HL-60 (cell line): ENCODE measurements around the gene CYS1.

ENCODE experiments used
- DNase-seq, 2 experiments: peaks; one replicate each; pipeline ENCODE4 v3.0.0-alpha.2; 2010 to 2020; ENCODE audit warnings: low read depth in 1 of 2, low spot score in 1 of 2
- H3K27ac ChIP-seq: fragments of 250-450 bp; sonication (Bioruptor Pico); replicated peaks from 2 replicates; pipeline ENCODE4 v1.5.1; 2020; ENCODE audit warnings: mild to moderate bottlenecking, moderate library complexity
- H3K27me3 ChIP-seq: fragments of 250-450 bp; sonication (Bioruptor Pico); 2 replicates; pipeline ENCODE4 v1.5.1; 2021; ENCODE audit warnings: mild to moderate bottlenecking, moderate library complexity; ENCODE audit not compliant: insufficient read depth, poor library complexity, severe bottlenecking
- H3K4me3 ChIP-seq: replicated peaks from 2 replicates; pipeline ENCODE4 v1.5.1; 2011; ENCODE audit warnings: mild to moderate bottlenecking, control low read depth, low read length; ENCODE audit not compliant: insufficient read depth
- CTCF ChIP-seq: IDR thresholded peaks from one replicate; pipeline ENCODE4 v1.5.1; 2011; ENCODE audit warnings: low read length, control low read depth, inconsistent platforms; ENCODE audit not compliant: insufficient read depth
- GABPA ChIP-seq: IDR thresholded peaks from 2 replicates; pipeline ENCODE4 v1.6.1; 2012; ENCODE audit warnings: low read depth
- POLR2AphosphoS5 ChIP-seq: IDR thresholded peaks from 2 replicates; pipeline ENCODE4 v1.6.1; 2012; ENCODE audit warnings: low read depth
- REST ChIP-seq: IDR thresholded peaks from 2 replicates; pipeline ENCODE4 v1.6.1; 2012; ENCODE audit warnings: low read depth; ENCODE audit not compliant: insufficient replicate concordance
- SPI1 ChIP-seq: IDR thresholded peaks from 2 replicates; pipeline ENCODE4 v1.6.1; 2012; ENCODE audit warnings: low read depth, mild to moderate bottlenecking, borderline replicate concordance

The CYS1 gene

DNA sequence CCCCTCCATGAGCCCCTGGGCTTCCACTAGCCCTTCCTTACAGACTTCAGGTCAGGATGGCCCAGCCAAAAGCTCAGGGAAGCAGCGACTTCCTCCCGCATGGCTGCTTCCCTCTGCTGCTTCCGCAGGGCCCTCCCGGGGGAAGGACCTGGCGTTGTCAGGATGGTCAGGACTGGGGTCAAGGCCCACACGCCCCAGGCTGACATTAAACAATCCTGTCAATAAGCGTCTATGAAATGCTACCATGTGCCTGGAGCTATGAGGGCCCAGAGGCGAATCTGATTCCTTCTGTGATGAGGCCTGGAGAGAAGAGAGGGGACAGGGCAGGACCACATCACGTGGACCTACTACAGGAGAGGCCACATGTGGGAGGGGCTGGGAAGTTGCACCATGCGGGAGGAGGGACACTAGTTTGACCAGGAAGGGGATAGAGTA is 17.3 kb downstream of the CYS1 start:
- DNase-seq: no peak
- H3K27me3 ChIP-seq: no peaks in the 10 kb centered on the region
- TF ChIP-seq SPI1 (no peak), GABPA (no peak), CTCF (no peak), POLR2AphosphoS5 (no peak), REST (no peak)
- H3K4me3 ChIP-seq: no peak overlapping the region
- H3K27ac ChIP-seq: no peak overlapping the region

DNA sequence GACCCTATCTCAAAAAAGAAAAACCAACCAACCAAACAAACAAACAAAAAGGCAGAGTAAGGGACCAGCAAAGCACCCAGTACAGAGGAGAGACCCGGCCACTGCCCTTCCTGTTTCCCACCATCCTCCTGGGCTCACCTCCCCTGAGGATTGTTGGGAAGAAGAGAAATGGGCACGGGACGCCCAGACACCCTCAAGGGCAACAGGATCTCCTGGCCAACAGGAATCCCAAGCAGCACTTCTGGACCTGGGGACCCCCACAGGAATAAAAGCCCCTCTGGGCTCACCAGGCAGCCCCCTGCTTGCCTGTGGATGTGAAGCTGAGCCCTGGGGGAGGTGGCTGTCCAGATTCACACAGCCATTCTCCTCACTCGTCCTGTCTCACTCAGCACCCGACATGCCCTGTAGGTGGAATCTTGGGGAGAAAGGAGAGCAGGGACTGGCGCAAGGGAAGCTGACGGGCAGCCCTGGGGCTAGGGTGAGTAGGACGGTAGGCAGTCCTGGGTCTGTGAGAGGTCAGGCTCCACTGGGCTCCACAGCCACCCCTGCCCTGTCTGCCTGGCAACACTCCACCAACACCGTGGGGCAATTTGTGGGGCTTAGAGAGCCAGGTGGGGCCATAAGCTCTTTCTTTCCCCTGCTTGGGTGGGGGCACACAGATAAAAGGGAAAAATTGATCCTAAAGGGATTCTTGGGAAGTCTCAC is 18.8 kb downstream of the CYS1 start:
- Histone ChIP-seq H3K4me3 (no peak overlapping the region), H3K27ac (no peak overlapping the region), H3K27me3 (peaks cover 2% of the 10 kb centered on the region)
- DNase-seq: no peak
- no peak for TF ChIP-seq GABPA
- no peak for TF ChIP-seq SPI1

DNA sequence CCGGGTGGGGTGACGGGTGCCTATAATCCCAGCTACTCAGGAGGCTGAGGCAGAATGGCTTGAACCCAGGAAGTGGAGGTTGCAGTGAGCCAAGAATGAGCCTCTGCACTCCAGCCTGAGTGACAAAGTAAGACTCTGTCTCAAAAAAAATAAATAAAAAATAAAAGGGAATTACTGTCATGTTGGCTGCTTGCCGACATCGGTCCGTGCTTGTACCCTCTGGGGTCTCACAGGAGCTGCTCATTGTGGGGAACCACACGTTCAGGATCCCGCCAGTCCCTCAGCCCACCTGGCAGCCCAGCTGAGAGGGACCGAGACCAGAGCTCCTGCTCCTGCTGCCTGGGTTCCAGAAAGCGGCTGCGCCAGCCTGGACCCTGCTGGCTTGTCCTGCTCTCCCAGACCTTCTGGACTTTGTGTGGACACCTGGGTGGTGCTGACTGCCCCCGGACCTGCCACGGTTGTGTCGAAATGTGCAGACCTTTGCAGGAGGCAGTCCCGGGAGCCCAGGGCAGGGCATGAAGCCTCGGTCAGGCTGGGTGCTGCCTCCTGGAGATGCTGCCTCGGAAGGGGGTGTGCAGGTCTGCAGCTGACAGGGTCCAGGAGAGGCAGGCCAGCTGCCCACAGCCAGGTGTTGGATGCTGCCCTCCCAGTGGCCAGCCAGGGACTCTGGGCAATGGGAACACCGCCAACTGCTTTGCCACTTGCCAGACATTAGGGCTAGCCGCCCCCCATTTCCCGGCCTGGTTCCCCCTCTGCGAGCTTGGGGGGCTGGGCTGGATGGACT is 20.5 kb downstream of the CYS1 start:
- TF ChIP-seq POLR2AphosphoS5 (no peak), CTCF (no peak), REST (no peak), GABPA (no peak), SPI1 (no peak)
- Histone ChIP-seq H3K4me3 (no peak overlapping the region), H3K27ac (no peak overlapping the region), H3K27me3 (peaks cover 2% of the 10 kb centered on the region)
- no peak for DNase-seq

GRCh38 chr2:10059016-10059351 is 21.2 kb downstream of the CYS1 start:
- peaks cover 2% of the 10 kb centered on the region for H3K27me3 ChIP-seq
- H3K4me3 ChIP-seq: no peak overlapping the region
- DNase-seq: no peak
- H3K27ac ChIP-seq: no peak overlapping the region
- TF ChIP-seq GABPA: no peak
- TF ChIP-seq POLR2AphosphoS5: no peak
- TF ChIP-seq CTCF: no peak
- no peak for TF ChIP-seq REST
- no peak for TF ChIP-seq SPI1
